GM12872 (cell line): ENCODE data around the gene LTBR.

Experiments used
- TF ChIP-seq, protein P1 (sequence below): IDR thresholded peaks from 3 replicates; pipeline ENCODE4 v1.5.1; 2011; ENCODE audit warnings: low read depth, mild to moderate bottlenecking, low read length, moderate library complexity; ENCODE audit not compliant: insufficient read depth

Gene LTBR

GRCh38 chr12:6374786-6375160 lies 9.2 kb upstream of the LTBR start:
- TF ChIP-seq, protein P1, sequence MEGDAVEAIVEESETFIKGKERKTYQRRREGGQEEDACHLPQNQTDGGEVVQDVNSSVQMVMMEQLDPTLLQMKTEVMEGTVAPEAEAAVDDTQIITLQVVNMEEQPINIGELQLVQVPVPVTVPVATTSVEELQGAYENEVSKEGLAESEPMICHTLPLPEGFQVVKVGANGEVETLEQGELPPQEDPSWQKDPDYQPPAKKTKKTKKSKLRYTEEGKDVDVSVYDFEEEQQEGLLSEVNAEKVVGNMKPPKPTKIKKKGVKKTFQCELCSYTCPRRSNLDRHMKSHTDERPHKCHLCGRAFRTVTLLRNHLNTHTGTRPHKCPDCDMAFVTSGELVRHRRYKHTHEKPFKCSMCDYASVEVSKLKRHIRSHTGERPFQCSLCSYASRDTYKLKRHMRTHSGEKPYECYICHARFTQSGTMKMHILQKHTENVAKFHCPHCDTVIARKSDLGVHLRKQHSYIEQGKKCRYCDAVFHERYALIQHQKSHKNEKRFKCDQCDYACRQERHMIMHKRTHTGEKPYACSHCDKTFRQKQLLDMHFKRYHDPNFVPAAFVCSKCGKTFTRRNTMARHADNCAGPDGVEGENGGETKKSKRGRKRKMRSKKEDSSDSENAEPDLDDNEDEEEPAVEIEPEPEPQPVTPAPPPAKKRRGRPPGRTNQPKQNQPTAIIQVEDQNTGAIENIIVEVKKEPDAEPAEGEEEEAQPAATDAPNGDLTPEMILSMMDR, result no peak

DNA sequence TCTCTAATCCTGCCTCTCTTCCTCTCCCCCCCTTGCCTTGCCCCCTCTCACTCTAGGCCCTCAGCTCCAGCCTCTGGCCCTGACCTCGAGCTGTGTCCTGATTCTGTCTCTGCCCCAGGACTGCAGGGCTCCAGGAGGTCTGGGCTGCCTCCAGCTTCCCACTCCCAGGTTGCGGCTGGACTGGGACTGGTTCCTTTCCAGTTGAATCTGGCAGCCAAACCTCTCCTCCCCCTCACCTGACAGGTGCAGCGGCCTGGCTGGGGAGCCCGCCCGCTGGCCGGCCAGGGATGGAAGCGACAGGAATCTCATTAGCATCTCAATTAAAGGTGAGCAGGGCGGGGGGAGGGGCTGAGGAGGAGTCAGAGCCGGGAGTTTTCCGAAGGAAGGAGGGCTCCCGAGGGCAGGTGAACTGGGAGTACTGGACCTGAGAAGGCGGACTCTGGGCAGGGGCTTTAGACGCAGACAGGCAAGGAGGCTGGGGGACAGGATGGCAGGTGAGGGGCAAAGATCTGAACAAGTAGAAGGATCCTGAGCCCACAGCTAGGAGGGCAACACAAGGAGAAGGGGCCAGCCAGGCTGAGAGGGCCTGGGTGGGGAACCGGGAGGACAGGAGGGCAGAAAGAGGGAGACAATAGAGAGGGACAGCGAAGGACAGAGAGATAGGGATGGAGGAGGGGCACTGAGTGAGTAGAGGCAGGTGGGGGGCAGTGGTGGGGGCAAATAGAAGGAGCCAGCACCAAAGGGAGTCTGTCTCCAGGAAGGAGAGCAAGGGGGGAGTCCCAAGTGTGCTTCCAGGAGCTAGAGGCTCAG lies 8.5 kb upstream of the LTBR start, which contains the start of gene SCNN1A:
TSS of gene SCNN1A (minus strand) at position 295 of the 810 bp plus-strand sequence. CDS start 780 bp downstream, outside the sequence.
- TF ChIP-seq, protein P1, result no peak

DNA sequence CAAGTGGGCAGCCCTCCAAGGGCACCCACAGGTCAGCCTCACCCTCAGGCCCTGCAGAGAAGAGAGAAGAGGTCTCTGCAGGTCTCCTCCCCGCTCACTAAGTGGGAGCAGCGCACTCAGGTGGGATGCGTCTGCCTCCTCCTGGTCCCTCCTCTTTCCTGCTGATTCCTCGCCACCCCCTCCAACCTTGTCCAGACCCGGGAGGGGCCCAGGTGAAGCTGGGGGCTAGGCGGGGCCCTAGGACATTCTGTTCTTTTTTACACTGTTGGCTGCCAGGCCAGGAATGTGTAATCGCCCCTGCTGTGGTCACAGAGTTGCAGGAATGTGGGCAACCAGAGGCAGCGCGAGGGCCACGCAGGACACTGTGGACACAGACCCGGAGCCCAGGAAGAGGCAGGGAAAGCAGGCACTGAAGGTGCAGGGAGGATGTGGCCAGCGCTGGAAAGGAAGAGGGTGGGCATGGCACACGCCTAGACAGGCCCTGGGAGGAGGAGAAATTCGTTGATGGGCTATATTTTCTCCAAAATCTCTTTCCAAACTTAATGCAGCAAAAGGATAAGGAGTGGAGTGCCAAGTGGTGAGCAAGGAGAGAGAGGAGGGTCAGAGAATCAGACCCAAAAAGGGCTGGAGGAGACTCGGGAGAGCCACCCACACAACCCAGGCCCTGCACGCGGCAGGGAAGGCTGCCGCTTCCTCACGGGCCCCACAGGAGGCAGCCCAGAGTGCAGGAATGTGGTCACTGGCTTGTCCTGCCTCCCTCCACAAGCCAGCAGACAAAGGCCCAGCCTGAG lies 7.7 kb upstream of the LTBR start:
- TF ChIP-seq, protein P1, result no peak

DNA sequence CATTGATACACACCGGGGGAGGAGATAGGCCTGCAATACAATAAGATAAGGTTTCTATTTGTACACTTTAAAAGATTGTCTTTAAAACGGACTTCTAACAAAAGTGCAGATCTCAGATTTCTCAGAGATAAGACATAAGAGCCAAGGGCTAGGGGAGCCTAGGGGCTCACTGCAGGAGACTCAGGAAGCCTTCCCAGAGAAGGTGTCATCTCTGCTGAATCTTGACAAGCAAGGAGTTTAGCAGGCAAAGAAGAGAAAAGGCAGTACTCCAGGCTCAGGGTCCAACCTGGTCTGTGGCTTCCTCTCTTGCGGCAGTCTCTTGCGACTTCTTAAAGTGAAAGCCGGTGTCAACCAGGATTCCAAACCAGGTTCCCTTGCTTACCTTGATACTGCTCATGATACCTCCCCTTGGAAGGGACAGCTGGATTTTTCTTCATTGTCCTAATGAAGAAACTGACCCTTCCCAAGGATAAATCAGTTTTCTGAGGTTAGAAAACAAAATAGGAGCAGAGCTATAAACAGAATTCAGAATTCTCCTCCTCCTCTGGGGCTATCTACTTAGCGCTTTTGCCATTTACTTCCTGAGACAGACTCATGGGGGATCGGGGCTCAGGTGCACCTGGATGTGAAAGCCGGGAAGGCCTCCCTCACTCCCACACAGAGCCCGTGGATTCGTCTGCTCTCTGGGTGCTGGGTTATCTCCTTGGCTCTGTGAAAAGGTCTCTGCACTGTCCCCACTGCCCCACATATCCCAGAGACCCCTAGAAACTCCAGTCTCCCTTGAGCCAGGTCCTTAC lies 6.9 kb upstream of the LTBR start:
- TF ChIP-seq, protein P1, result no peak

DNA sequence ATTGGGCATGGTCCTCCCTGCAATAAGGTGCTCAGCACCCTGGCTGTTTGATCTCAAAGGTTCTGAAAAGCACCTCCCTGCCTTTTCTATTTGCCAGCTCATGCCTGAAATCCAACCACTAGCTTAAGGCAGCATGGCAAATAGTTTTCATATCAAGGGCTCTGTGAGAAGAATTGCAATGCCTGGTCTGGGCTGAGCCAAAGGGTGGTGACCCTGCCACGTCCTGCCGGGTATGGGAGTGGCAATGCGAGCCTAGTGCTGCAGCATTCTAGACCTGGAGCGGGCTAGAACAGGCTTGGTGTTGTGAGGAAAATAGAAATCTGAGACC lies 6.3 kb upstream of the LTBR start:
- TF ChIP-seq, protein P1, result no peak

- TF ChIP-seq, protein P1, result no peak
These were observed 5.1 kb upstream of the LTBR start for GRCh38 chr12:6378709-6379472.
